Gastrocnemius medialis (tissue), 4 donors: ENCODE results near the gene MARK2.

Experiments used
- CTCF ChIP-seq, 5 experiments: fragments of 450-650 bp in 3 of 5; fragments of 200-600 bp in 2 of 5; sonication (generic) in 2 of 5; IDR thresholded peaks in 4 of 5; conservative IDR thresholded peaks in 1 of 5; 1 replicate in 4 of 5; 2 replicates in 1 of 5; pipeline ENCODE4 v1.5.1; 2016 to 2019; ENCODE audit warnings: antibody characterized with exemption in 5 of 5, mild to moderate bottlenecking in 3 of 5, moderate library complexity in 3 of 5
- POLR2A ChIP-seq, 2 donors: fragments of 450-650 bp; IDR thresholded peaks; one replicate each; pipeline ENCODE4 v1.6.1; 2017; ENCODE audit warnings: antibody characterized with exemption in 2 of 2, mild to moderate bottlenecking in 2 of 2, moderate library complexity in 2 of 2

DNA sequence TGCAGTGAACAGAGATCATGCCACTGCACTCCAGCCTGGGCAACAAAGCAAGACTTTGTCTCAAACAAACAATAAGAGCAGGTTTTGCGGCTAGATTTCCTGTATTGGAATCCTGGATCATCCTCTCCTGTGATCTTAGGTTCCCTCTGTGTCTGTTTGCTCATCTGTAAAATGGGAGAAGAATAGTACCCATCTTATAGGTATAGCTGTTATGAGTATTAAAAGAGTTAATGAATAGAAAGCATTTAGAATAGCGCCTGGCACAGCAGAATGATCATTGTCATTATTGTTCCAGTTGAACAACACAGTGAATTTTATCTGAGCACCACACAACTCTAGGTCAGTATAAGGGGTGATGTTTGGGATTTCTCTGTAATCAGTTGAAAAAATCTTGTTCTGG is 10.8 kb downstream of the MARK2 start:
- no peak for TF ChIP-seq CTCF (IDR thresholded peaks at IDR 0.05 in 4 of 5, conservative IDR thresholded peaks at IDR 0.05 in 1 of 5)
- no peak for TF ChIP-seq POLR2A (IDR thresholded peaks at IDR 0.05)
